ENCODE results near the gene MAP3K20. TPM values are rescaled to one million over a fixed set of nuclear protein-coding genes. Genes with fewer than 3 reads are reported as not detected.
"Not testable (repeated sequence)": the region's sequence is repeated elsewhere in the genome, so short reads cannot be mapped to it uniquely, and the experiment has no call there.

MAP3K20 gene
- total RNA-seq, 2 donors from 2014 or later = 4.3 to 12.0 TPM

- ATAC-seq = no peak
- no peak for DNase-seq (ENCODE audit: low spot score in 2 of 2)
- no peaks in the 10 kb centered on the region for H3K36me3 Mint-ChIP-seq
- H3K9me3 Mint-ChIP-seq = no peaks in the 10 kb centered on the region
- no peak overlapping the region for H3K27ac Mint-ChIP-seq
These were observed 112.5 kb downstream of the MAP3K20 start for GRCh38 chr2:173187941-173188788.

GRCh38 chr2:173191601-173192000 lies 116.0 kb downstream of the MAP3K20 start:
- H3K9me3 Mint-ChIP-seq = no peaks in the 10 kb centered on the region
- H3K27ac Mint-ChIP-seq = no peak overlapping the region
- no peaks in the 10 kb centered on the region for H3K36me3 Mint-ChIP-seq
- ATAC-seq = no peak
- no peak for DNase-seq (ENCODE audit: low spot score in 2 of 2)

GRCh38 chr2:173192071-173192470 lies 116.4 kb downstream of the MAP3K20 start:
- Mint-ChIP-seq H3K27ac (no peak overlapping the region), H3K36me3 (no peaks in the 10 kb centered on the region), H3K9me3 (no peaks in the 10 kb centered on the region)
- no peak for ATAC-seq
- no peak for DNase-seq (ENCODE audit: low spot score in 2 of 2)

GRCh38 chr2:173193925-173194324 lies 118.3 kb downstream of the MAP3K20 start:
- ATAC-seq = no peak
- H3K9me3 Mint-ChIP-seq = no peaks in the 10 kb centered on the region
- no peaks in the 10 kb centered on the region for H3K36me3 Mint-ChIP-seq
- DNase-seq (ENCODE audit: low spot score in 2 of 2) = no peak
- no peak overlapping the region for H3K27ac Mint-ChIP-seq

GRCh38 chr2:173195100-173195499 lies 119.5 kb downstream of the MAP3K20 start:
- Mint-ChIP-seq H3K27ac (no peak overlapping the region), H3K36me3 (no peaks in the 10 kb centered on the region), H3K9me3 (no peaks in the 10 kb centered on the region)
- ATAC-seq (no peak), DNase-seq (ENCODE audit: low spot score in 2 of 2) (no peak)

GRCh38 chr2:173196080-173196479 lies 120.4 kb downstream of the MAP3K20 start:
- ATAC-seq = no peak
- H3K9me3 Mint-ChIP-seq = no peaks in the 10 kb centered on the region
- H3K36me3 Mint-ChIP-seq = no peaks in the 10 kb centered on the region
- no peak for DNase-seq (ENCODE audit: low spot score in 2 of 2)
- H3K27ac Mint-ChIP-seq = no peak overlapping the region

GRCh38 chr2:173196638-173197037 lies 121.0 kb downstream of the MAP3K20 start:
- no peak overlapping the region for H3K27ac Mint-ChIP-seq
- DNase-seq (ENCODE audit: low spot score in 2 of 2) = no peak
- no peaks in the 10 kb centered on the region for H3K36me3 Mint-ChIP-seq
- H3K9me3 Mint-ChIP-seq = no peaks in the 10 kb centered on the region
- no peak for ATAC-seq

- no peak for ATAC-seq
- H3K36me3 Mint-ChIP-seq = no peaks in the 10 kb centered on the region
- no peaks in the 10 kb centered on the region for H3K9me3 Mint-ChIP-seq
- no peak overlapping the region for H3K27ac Mint-ChIP-seq
- DNase-seq (ENCODE audit: low spot score in 2 of 2) = no peak
These were observed 122.7 kb downstream of the MAP3K20 start for GRCh38 chr2:173198327-173198726.

GRCh38 chr2:173199294-173199693 lies 123.6 kb downstream of the MAP3K20 start:
- Mint-ChIP-seq H3K27ac (no peak overlapping the region), H3K9me3 (no peaks in the 10 kb centered on the region), H3K36me3 (no peaks in the 10 kb centered on the region)
- no peak for DNase-seq (ENCODE audit: low spot score in 2 of 2)
- no peak for ATAC-seq

- no peaks in the 10 kb centered on the region for H3K9me3 Mint-ChIP-seq
- ATAC-seq (no peak), DNase-seq (ENCODE audit: low spot score in 2 of 2) (no peak)
- H3K27ac Mint-ChIP-seq = no peak overlapping the region
- H3K36me3 Mint-ChIP-seq = no peaks in the 10 kb centered on the region
These were observed 126.9 kb downstream of the MAP3K20 start for GRCh38 chr2:173202570-173202969.

- no peaks in the 10 kb centered on the region for H3K9me3 Mint-ChIP-seq
- DNase-seq (ENCODE audit: low spot score in 2 of 2) (no peak), ATAC-seq (no peak)
- no peak overlapping the region for H3K27ac Mint-ChIP-seq
- H3K36me3 Mint-ChIP-seq = no peaks in the 10 kb centered on the region
These were observed 128.7 kb downstream of the MAP3K20 start for GRCh38 chr2:173204316-173204715.

GRCh38 chr2:173205375-173205774 lies 129.7 kb downstream of the MAP3K20 start:
- DNase-seq (ENCODE audit: low spot score in 2 of 2) (no peak), ATAC-seq (no peak)
- Mint-ChIP-seq H3K36me3 (no peaks in the 10 kb centered on the region), H3K9me3 (no peaks in the 10 kb centered on the region), H3K27ac (no peak overlapping the region)

- H3K9me3 Mint-ChIP-seq; H3K36me3 Mint-ChIP-seq; H3K27ac Mint-ChIP-seq; DNase-seq (ENCODE audit: low spot score in 2 of 2); ATAC-seq: not testable (repeated sequence)
These were observed 131.5 kb downstream of the MAP3K20 start for GRCh38 chr2:173207124-173207523.

- Mint-ChIP-seq H3K27ac (no peak overlapping the region), H3K9me3 (no peaks in the 10 kb centered on the region), H3K36me3 (no peaks in the 10 kb centered on the region)
- DNase-seq (ENCODE audit: low spot score in 2 of 2) (peak in 1 of 2 donors; percentile 58), ATAC-seq (peak; percentile 61 to 74)
These were observed 134.9 kb downstream of the MAP3K20 start for GRCh38 chr2:173210270-173211196.

GRCh38 chr2:173213181-173213580 lies 137.5 kb downstream of the MAP3K20 start:
- DNase-seq (ENCODE audit: low spot score in 2 of 2) (no peak), ATAC-seq (no peak)
- Mint-ChIP-seq H3K9me3 (no peaks in the 10 kb centered on the region), H3K27ac (no peak overlapping the region), H3K36me3 (no peaks in the 10 kb centered on the region)

- H3K27ac Mint-ChIP-seq = no peak overlapping the region
- H3K36me3 Mint-ChIP-seq = no peaks in the 10 kb centered on the region
- H3K9me3 Mint-ChIP-seq = no peaks in the 10 kb centered on the region
- DNase-seq (ENCODE audit: low spot score in 2 of 2) (no peak), ATAC-seq (no peak)
These were observed 138.6 kb downstream of the MAP3K20 start for GRCh38 chr2:173214213-173214612.

- ATAC-seq = no peak
- no peak overlapping the region for H3K27ac Mint-ChIP-seq
- no peaks in the 10 kb centered on the region for H3K36me3 Mint-ChIP-seq
- DNase-seq (ENCODE audit: low spot score in 2 of 2) = no peak
- H3K9me3 Mint-ChIP-seq = no peaks in the 10 kb centered on the region
These were observed 139.7 kb downstream of the MAP3K20 start for GRCh38 chr2:173215316-173215715.

All from activated naive CD4-positive, alpha-beta T cell treated with anti-CD3 and anti-CD28 coated beads, Interleukin-2, amount 50 U/mL, for 72 hours (primary cell).